H9 (cell line): ENCODE results near the gene NPHS1. TPM values are rescaled to one million over a fixed set of nuclear protein-coding genes. Genes with fewer than 3 reads are reported as not detected.

Experiments used
- DNase-seq: peaks from one replicate; pipeline ENCODE4 v3.0.0-alpha.2; 2017
- H2AFZ ChIP-seq: one replicate; pipeline ENCODE4 v1.6.1; 2013; ENCODE audit warnings: mild to moderate bottlenecking, low read length, control low read depth, moderate library complexity
- H2AK5ac ChIP-seq: 2 replicates; pipeline ENCODE4 v1.6.1; 2013; ENCODE audit warnings: low read length, control low read depth, mixed read lengths; ENCODE audit not compliant: insufficient read length
- H2BK120ac ChIP-seq: one replicate; pipeline ENCODE4 v1.6.1; 2013; ENCODE audit warnings: low read depth, mild to moderate bottlenecking, low read length, control low read depth, inconsistent platforms; ENCODE audit not compliant: poor library complexity, severe bottlenecking
- H2BK12ac ChIP-seq: 2 replicates; pipeline ENCODE4 v1.6.1; 2013; ENCODE audit warnings: low read length, control low read depth, mixed read lengths, low read depth; ENCODE audit not compliant: insufficient read length
- H2BK15ac ChIP-seq: 2 replicates; pipeline ENCODE4 v1.6.1; 2013; ENCODE audit warnings: low read depth, low read length, control low read depth
- H2BK20ac ChIP-seq: one replicate; pipeline ENCODE4 v1.6.1; 2013; ENCODE audit warnings: low read depth, mild to moderate bottlenecking, low read length, control low read depth, inconsistent platforms; ENCODE audit not compliant: poor library complexity, severe bottlenecking
- H2BK5ac ChIP-seq: 2 replicates; pipeline ENCODE4 v1.6.1; 2013; ENCODE audit warnings: low read length, control low read depth, mixed read lengths; ENCODE audit not compliant: insufficient read length
- H3K14ac ChIP-seq: 2 replicates; pipeline ENCODE4 v1.6.1; 2013; ENCODE audit warnings: low read length, control low read depth; ENCODE audit not compliant: insufficient read depth
- H3K18ac ChIP-seq: 2 replicates; pipeline ENCODE4 v1.6.1; 2013; ENCODE audit warnings: low read depth, mild to moderate bottlenecking, mixed read lengths, low read length, control low read depth; ENCODE audit not compliant: insufficient read length
- H3K23ac ChIP-seq: 2 replicates; pipeline ENCODE4 v1.6.1; 2013; ENCODE audit warnings: low read length, control low read depth, mixed read lengths, low read depth; ENCODE audit not compliant: insufficient read length
- H3K23me2 ChIP-seq: 2 replicates; pipeline ENCODE4 v1.6.1; 2013; ENCODE audit warnings: low read depth, mild to moderate bottlenecking, mixed read lengths, low read length, control low read depth; ENCODE audit not compliant: insufficient read length, poor library complexity, severe bottlenecking
- H3K27ac ChIP-seq: 2 replicates; pipeline ENCODE4 v1.5.1; 2013; ENCODE audit warnings: low read length, control low read depth, mixed read lengths, low read depth; ENCODE audit not compliant: insufficient read length
- H3K27me3 ChIP-seq: 2 replicates; pipeline ENCODE4 v1.6.1; 2013; ENCODE audit warnings: low read length, control low read depth, inconsistent platforms; ENCODE audit not compliant: insufficient read depth
- H3K4ac ChIP-seq: 2 replicates; pipeline ENCODE4 v1.6.1; 2013; ENCODE audit warnings: low read depth, mild to moderate bottlenecking, control low read depth, inconsistent platforms, low read length, moderate library complexity
- H3K4me1 ChIP-seq: 2 replicates; pipeline ENCODE4 v1.6.1; 2013; ENCODE audit warnings: low read length, control low read depth, inconsistent platforms; ENCODE audit not compliant: insufficient read depth
- H3K4me2 ChIP-seq: 2 replicates; pipeline ENCODE4 v1.6.1; 2013; ENCODE audit warnings: low read length, control low read depth, mixed read lengths; ENCODE audit not compliant: insufficient read length, insufficient read depth
- H3K56ac ChIP-seq: 2 replicates; pipeline ENCODE4 v1.6.1; 2013; ENCODE audit warnings: low read depth, mild to moderate bottlenecking, mixed read lengths, low read length, control low read depth; ENCODE audit not compliant: insufficient read length
- H3K79me1 ChIP-seq: 2 replicates; pipeline ENCODE4 v1.6.1; 2013; ENCODE audit warnings: low read depth, mild to moderate bottlenecking, moderate library complexity, low read length, control low read depth, inconsistent platforms; ENCODE audit not compliant: insufficient read depth, poor library complexity, severe bottlenecking
- H3K79me2 ChIP-seq: 2 replicates; pipeline ENCODE4 v1.6.1; 2013; ENCODE audit warnings: low read length, control low read depth, inconsistent platforms; ENCODE audit not compliant: insufficient read depth
- H3K9ac ChIP-seq: 2 replicates; pipeline ENCODE4 v1.6.1; 2013; ENCODE audit warnings: low read length, control low read depth, mixed read lengths; ENCODE audit not compliant: insufficient read length; ENCODE audit errors: extremely low read depth
- H3K9me3 ChIP-seq: one replicate; pipeline ENCODE4 v1.6.1; 2013; ENCODE audit warnings: low read depth, low read length, inconsistent platforms; ENCODE audit not compliant: control insufficient read depth
- H3T11ph ChIP-seq: one replicate; pipeline ENCODE4 v1.6.1; 2013; ENCODE audit warnings: mild to moderate bottlenecking, low read length, control low read depth, inconsistent platforms
- H4K20me1 ChIP-seq: one replicate; pipeline ENCODE4 v1.6.1; 2013; ENCODE audit not compliant: control insufficient read depth, insufficient read length, insufficient read depth
- H4K5ac ChIP-seq: 2 replicates; pipeline ENCODE4 v1.6.1; 2013; ENCODE audit warnings: low read depth, mild to moderate bottlenecking, mixed read lengths, low read length, control low read depth; ENCODE audit not compliant: insufficient read length
- H4K8ac ChIP-seq: replicated peaks from 2 replicates; pipeline ENCODE4 v1.6.1; 2013; ENCODE audit warnings: low read length, control low read depth, mixed read lengths, low read depth; ENCODE audit not compliant: insufficient read length
- H4K91ac ChIP-seq: 2 replicates; pipeline ENCODE4 v1.6.1; 2013; ENCODE audit warnings: low read depth, mild to moderate bottlenecking, moderate library complexity, mixed read lengths, low read length, control low read depth; ENCODE audit not compliant: insufficient read length
- H3K27ac Mint-ChIP-seq, 3 experiments: 2 replicates in 2 of 3; 3 replicates in 1 of 3; pipeline ENCODE4 v1.8.0; 2020 to 2021; ENCODE audit warnings: mixed read lengths in 3 of 3, mild to moderate bottlenecking in 1 of 3, moderate library complexity in 1 of 3
- H3K27me3 Mint-ChIP-seq: 2 replicates; pipeline ENCODE4 v1.8.0; 2021; ENCODE audit warnings: low read depth, mild to moderate bottlenecking, moderate library complexity, mixed read lengths
- H3K36me3 Mint-ChIP-seq, 3 experiments: 2 replicates in 2 of 3; 3 replicates in 1 of 3; pipeline ENCODE4 v1.8.0; 2020 to 2021; ENCODE audit warnings: low read depth in 3 of 3, mixed read lengths in 3 of 3; ENCODE audit not compliant: insufficient read depth in 1 of 3
- H3K4me1 Mint-ChIP-seq, 2 experiments: 2 replicates each; pipeline ENCODE4 v1.8.0; 2020; ENCODE audit warnings: mixed read lengths in 2 of 2
- H3K4me3 Mint-ChIP-seq, 2 experiments: 2 replicates in 1 of 2; 3 replicates in 1 of 2; pipeline ENCODE4 v1.8.0; 2020 to 2021; ENCODE audit warnings: mild to moderate bottlenecking in 2 of 2, mixed read lengths in 2 of 2, moderate library complexity in 1 of 2
- H3K9me3 Mint-ChIP-seq, 2 experiments: 2 replicates in 1 of 2; 3 replicates in 1 of 2; pipeline ENCODE4 v1.8.0; 2020; ENCODE audit warnings: mild to moderate bottlenecking in 2 of 2, mixed read lengths in 2 of 2, moderate library complexity in 1 of 2
- WGBS: extraction: QIAGEN DNeasy Blood & Tissue Kit; methylation state at CpG from one replicate; pipeline ENCODE4 v1.1.7; 2013; ENCODE audit warnings: missing lambda C conversion rate, low lambda C conversion rate, mixed read lengths; ENCODE audit not compliant: insufficient read length; ENCODE audit errors: extremely low coverage; 5-methylcytosine and 5-hydroxymethylcytosine counted together
- total RNA-seq: library from RNA; stranded (reverse); gene quantifications from 2 replicates; pipeline ENCODE4 v1.2.1, GENCODE V29; 2021
- TF ChIP-seq, protein P1 (sequence below): fragments of 200-600 bp; sonication (generic); conservative IDR thresholded peaks from 3 replicates; pipeline ENCODE4 v1.8.0; 2021; ENCODE audit warnings: antibody characterized with exemption, mild to moderate bottlenecking

NPHS1 gene
- total RNA-seq, 1 experiment from 2014 or later, result 0.83 TPM

DNA sequence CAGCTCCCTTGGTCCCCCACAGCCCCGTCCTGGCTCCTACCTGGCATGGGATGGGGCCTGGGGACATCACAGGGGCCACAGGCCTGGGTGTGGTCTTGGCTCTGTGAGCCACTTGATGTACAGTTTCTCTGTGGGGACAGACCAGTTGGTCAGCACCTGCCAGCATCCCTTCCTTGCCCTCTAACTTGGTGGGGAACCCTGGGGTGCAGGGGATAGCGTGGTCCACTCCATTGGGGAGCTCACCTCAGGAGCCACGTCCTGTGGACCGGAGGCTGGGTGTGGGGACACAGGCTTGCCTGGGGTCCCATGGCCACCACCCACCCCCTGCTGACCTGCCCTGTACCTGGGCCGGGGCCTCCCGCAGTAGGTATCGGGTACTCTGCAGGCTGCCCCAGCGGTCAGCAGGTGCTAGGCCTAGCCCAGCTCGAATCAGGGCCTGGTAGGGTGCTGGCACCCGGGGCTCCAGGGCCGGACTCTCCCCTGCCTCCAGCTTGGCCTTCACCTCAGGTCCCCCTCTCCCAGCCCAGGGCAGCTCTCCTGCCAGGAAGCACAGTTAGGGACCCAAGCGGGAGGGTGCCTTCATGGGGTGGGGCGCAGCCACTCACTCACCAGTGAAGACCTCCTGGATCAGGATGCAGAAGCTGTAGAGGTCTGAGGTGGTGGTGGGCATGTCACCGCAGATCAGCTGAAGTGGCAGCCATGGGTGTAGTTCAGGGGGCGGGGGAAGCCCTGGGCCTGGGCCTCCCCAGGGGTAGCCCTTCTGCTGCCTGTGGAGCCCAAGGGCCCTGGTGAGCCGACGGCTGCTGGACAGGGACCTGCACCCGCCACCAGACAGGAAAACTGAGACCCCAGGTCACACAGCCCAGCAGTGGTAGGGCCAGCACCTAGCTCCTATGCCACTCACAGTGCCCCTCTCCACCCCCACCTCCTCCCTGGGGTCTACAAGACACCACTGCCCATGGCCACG, 62.0 kb downstream of the NPHS1 start:
- H2BK12ac ChIP-seq, result no peak overlapping the region
- H3K9me3 Mint-ChIP-seq, result no peaks in the 10 kb centered on the region
- no peak overlapping the region for H4K5ac ChIP-seq
- no peak overlapping the region for H2BK5ac ChIP-seq
- peaks cover 7% of the 10 kb centered on the region for H3K27me3 Mint-ChIP-seq
- no peaks in the 10 kb centered on the region for H3K9me3 ChIP-seq
- no peak overlapping the region for H3K18ac ChIP-seq
- no peak overlapping the region for H3K4ac ChIP-seq
- no peak overlapping the region for H3T11ph ChIP-seq
- H3K36me3 Mint-ChIP-seq, result no peaks in the 10 kb centered on the region; a peak in 1 of 7 replicates
- H3K27ac Mint-ChIP-seq, result no peak overlapping the region
- peak; percentile 20 for DNase-seq
- no peak overlapping the region for H2BK20ac ChIP-seq
- H3K4me3 Mint-ChIP-seq, result no peak overlapping the region
- H3K23ac ChIP-seq, result no peak overlapping the region
- H3K9ac ChIP-seq, result no peak overlapping the region
- H3K23me2 ChIP-seq, result peaks cover under 1% of the 10 kb centered on the region
- no peak overlapping the region for H4K8ac ChIP-seq
- H3K27me3 ChIP-seq, result no peaks in the 10 kb centered on the region
- no peaks in the 10 kb centered on the region for H3K4me1 ChIP-seq
- H4K91ac ChIP-seq, result no peak overlapping the region
- peaks cover 8 to 15% of the 10 kb centered on the region in 2 experiments for H3K4me1 Mint-ChIP-seq
- H3K79me1 ChIP-seq, result no peaks in the 10 kb centered on the region
- no peak overlapping the region for H2BK120ac ChIP-seq
- H2AFZ ChIP-seq, result no peak overlapping the region
- no peak overlapping the region for H2AK5ac ChIP-seq
- H2BK15ac ChIP-seq, result no peak overlapping the region
- no peaks in the 10 kb centered on the region for H3K79me2 ChIP-seq
- no CpG with 5 or more reads among the region's 19 CpGs for WGBS
- H3K56ac ChIP-seq, result no peak overlapping the region
- TF ChIP-seq, protein P1, sequence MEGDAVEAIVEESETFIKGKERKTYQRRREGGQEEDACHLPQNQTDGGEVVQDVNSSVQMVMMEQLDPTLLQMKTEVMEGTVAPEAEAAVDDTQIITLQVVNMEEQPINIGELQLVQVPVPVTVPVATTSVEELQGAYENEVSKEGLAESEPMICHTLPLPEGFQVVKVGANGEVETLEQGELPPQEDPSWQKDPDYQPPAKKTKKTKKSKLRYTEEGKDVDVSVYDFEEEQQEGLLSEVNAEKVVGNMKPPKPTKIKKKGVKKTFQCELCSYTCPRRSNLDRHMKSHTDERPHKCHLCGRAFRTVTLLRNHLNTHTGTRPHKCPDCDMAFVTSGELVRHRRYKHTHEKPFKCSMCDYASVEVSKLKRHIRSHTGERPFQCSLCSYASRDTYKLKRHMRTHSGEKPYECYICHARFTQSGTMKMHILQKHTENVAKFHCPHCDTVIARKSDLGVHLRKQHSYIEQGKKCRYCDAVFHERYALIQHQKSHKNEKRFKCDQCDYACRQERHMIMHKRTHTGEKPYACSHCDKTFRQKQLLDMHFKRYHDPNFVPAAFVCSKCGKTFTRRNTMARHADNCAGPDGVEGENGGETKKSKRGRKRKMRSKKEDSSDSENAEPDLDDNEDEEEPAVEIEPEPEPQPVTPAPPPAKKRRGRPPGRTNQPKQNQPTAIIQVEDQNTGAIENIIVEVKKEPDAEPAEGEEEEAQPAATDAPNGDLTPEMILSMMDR, result no peak
- no peak overlapping the region for H3K4me2 ChIP-seq
- peaks cover 3% of the 10 kb centered on the region for H4K20me1 ChIP-seq
- H3K14ac ChIP-seq, result no peak overlapping the region
- H3K27ac ChIP-seq, result no peak overlapping the region
